ENCODE data around the gene BRD3OS.
A peak's percentile ranks its signal among the peaks of the same experiment; 100 is the strongest.

BRD3OS gene, protein sequence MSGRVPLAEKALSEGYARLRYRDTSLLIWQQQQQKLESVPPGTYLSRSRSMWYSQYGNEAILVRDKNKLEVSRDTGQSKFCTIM

DNA sequence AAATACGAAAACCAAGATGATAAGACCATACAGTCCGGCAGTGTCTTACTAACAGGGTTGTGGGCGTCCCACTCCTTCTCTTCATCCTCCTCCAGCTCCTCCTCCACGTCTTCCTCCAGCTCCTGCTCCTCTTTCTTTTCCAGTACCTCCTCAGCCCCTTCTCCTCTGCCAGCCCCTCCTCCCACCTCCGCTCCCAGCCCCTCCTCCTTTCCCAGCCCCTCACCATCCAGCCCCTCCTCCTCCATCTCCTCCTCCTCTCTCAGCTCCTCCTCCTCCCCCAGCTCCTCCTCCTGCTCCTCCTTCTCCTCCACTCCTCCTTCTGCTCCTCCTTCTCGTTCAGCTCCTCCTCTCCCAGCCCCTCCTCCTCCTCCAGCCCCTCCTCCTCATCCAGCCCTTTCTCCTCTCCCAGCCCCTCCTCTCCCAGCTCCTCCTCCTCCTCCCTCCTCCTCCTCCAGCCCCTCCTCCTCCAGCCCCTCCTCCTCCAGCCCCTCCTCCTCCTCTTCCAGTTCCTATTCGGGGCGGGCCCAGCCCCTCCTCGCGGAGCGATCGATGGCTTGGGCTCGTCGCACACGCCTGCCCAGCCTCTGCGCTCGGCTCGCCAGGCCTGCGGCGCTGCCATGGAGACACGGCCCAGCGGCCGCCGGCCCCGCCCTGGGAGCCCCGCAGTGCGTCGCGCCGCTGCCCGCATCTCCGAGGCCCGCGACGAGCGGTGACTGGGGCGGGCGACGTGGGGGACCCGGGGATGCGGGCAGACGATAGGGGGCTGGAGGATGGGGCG, at the start of gene BRD3OS:
Gene BRD3OS, plus strand, starts transcription at position 654 of the 778 bp plus-strand sequence. CDS start 1,267 bp downstream, outside the sequence.
- peak; percentile 84 for DNase-seq (ENCODE audit: low read depth, low spot score)

DNA sequence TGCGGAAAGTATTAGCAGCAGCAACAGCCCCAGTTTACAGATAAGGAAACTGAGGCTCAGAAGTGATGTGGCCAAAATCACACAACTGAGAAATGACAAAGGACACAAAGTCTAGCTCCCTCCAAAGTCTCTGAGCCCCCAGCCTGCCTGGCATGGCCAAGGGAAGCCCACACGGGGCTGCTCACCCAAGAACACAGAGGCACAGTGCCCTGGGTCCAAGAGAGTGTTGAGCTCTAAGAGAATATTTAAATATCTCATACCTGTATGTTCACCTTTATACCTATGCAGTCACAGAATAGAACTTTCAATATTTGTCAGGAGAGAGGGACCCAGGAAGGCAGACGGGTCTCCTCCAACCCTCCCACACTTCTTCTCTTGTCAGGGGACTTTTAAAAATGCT, 49.8 kb upstream of the BRD3OS start:
- no peak for DNase-seq (ENCODE audit: low read depth, low spot score)

DNA sequence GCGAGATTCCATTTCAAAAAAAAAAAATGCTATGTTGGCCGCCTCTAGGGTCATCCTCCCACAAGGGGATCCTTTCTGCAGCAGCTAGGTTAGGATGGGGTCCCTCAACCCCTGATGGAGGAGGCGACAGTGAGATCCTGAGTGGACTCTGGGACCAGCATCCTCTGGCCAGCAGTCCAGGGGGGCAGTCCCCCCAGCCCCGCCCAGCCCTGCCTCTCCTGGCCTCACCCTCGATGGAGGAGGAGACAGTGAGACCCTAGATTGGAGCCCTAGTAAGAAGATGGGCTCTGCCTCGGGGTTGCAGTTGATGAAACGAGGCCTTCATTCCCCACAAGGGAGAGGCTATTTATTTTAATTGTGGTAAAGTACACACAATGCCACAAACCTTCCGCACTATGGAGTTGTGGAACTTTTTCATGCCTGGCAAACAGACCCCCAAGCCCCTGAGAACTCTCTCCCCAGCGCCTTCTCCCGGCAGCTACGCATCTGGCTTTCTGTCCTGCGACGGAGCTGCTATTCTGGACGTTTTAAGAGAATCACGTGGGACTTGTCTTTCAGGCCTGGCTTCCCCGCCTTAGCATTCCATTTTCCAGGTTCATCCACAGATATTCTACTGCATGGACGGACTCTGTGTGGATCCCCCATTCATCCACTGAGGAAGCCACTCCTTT, 49.0 kb upstream of the BRD3OS start:
- no peak for DNase-seq (ENCODE audit: low read depth, low spot score)

DNA sequence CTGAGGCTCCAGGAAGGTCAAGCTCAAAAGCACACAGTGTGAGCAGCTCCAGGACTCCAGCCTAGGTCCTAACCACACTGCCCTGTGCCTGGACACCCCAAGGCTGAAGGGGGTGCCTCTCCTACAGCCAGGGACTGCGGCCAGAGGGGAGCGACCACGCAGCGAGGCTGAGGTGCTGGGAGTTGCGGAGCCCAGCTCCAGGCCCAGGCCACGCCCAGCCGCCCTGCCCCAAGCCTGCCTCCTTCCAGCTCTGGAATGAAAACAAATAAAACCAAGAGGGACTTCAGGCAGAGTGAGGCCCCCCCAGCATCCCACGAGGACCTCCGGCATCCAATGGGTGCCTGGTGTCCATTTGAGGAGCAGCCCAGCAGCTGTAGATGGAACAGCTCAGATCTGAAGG, 48.4 kb upstream of the BRD3OS start:
- DNase-seq (ENCODE audit: low read depth, low spot score), result no peak

DNA sequence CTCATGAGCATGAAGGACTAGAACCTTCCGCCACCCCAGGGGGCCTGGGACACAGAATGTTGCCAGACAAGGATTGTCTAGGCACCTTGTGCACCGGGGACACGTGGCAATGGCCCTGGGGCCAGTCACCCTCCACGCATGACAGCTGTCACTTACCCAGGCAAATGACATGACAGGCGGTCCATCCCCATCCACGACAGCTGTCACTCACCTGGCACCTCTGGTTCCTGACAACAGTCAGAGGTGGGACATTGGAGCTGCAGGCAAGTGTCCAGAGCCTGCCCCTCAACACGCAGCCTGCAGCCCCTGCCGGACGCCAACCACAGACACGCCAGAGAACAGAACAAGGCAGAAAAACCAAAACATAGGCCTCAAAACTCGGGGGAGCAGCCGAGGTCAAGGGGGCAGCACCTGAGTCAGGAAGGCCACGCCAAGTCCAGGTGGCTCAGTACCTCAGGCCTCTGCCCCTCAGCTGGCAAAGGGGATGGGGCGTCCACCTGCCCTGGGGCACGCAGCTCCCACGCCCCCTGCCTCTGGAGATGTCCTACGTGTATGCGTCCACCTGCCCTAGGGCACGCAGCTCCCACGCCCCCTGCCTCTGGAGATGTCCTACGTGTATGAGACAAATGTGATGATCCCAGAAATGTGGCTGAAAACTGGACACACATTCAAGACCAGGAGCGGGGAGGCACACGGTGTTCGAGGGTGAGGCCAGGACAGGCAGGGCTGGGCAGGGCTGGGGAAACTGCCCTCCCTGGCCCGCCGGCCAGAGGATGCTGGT, 47.7 kb upstream of the BRD3OS start:
- no peak for DNase-seq (ENCODE audit: low read depth, low spot score)

DNA sequence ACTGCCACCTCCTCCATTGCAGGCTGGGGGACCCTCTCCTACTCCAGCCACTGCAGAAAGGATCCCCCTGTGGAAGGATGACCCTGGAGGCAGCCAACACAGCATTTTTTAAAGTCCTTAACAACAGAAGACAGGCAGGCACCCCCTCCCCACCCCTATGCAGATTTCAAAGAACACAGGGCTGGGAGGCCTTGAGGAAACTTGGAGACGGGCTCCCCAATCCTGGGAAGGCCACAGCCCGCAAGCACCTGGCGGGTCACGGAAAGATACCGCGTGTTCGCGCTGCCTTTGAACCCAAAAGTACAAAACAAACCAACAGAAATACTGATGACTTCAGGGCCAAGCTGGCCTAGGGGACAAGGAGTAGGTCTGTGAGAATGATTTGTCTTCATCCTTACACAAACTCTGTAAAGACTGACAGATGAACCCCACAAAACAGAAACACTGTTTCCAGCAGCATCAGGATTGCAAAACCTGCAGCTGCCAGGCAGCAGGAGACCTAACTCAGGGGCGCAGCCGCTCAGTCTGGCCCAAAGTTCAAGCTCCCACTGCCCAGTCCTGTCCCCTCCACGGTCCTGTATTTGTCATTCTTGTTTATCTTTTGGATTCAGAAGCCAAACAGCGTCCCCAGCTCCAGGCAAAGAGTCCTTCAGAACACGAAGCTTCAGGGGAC, 46.9 kb upstream of the BRD3OS start:
- no peak for DNase-seq (ENCODE audit: low read depth, low spot score)

DNA sequence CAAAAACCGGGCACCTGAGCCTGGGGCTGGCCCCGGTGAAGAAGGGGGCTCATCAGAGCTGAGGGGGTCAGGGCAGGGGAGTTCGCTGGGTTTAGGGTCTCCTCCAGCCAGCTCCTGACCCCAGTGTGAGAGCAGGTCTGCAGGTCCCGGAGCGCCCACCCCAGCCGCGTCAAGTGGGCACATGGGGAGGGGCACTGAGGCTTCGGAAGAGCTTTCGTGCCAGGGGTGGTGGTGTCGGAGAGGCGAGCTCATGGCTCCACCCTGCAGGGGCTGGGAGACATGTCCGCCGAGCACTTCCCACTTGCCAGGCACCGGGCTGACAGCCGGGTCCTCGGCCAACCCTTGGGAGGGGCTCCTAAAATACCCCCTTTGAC, 46.4 kb upstream of the BRD3OS start:
- DNase-seq (ENCODE audit: low read depth, low spot score), result no peak

DNA sequence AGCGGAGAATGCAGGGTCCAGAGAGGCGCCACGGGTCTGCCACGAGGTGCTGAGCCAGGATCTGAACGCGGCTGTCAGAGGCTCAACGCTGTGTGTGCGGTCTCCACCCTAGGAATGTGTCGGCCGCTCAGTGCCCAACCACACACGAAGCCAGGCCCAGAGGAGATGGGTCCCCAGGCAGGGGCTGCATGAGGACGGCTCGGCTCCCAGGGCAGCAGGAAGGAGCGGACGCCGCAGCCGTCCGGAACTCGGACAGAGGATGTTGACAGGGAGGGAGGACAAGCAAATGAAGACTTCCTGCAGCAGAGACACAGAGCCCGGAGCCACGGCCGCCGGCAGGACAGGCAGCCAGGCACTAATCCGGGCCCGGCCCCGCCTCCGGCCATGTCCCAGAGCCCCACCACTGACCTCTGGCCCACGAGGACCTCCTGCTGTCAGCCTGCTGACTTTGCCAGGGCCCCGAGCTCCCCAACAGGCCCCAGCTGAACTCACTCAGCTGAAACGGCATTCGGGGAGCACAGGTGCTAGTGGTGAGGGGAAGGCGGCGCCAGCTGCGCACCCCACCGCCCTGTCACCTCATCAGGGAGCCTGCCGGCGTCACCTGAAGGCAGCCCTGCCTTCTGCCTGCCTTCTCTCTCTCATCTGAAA, 45.9 kb upstream of the BRD3OS start:
- DNase-seq (ENCODE audit: low read depth, low spot score), result no peak

DNA sequence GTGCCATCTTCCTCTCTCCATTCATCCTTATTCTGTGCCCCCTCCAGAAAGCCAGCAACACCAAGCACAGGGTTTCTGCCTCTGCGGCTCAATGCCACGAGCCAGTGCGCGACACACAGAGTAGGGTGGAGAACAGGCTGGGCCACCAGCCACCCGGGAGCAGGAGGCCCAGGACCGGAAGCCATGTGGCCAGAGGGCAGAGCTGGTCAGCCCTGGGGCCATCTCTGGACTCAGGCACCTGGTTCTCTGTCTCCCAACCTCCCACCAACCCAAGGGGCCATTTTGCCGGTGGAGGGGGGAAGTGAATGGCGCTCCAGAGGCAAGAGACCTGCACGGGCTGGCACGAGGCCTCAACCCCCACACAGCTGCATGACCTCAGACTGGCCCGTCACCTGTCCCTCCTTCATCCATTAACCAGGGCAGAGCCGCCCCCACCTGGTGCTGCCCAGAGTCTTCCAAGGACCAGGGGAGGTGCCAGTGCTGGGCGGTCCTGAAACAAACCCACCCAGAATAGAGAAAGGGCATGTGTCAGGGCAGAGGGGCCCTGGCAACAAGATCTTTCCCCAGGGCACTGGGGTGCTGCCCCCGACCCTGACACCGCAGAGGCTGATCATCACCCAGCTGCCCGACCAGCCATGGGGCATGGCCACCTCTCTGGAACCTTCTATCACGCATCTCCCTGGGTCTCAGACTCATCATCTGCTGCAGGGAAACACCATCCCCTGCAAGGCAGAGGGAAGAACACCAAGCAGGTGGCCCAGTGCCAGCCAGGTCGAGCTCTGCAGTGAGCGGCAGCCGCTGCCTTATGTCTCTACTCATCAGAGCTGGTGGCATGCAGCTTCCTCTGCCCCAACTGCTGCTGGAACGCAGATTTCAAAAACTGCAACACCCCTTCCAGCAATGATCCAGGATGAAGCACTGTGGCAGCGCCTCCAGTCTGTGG, 45.1 kb upstream of the BRD3OS start:
- no peak for DNase-seq (ENCODE audit: low read depth, low spot score)

DNA sequence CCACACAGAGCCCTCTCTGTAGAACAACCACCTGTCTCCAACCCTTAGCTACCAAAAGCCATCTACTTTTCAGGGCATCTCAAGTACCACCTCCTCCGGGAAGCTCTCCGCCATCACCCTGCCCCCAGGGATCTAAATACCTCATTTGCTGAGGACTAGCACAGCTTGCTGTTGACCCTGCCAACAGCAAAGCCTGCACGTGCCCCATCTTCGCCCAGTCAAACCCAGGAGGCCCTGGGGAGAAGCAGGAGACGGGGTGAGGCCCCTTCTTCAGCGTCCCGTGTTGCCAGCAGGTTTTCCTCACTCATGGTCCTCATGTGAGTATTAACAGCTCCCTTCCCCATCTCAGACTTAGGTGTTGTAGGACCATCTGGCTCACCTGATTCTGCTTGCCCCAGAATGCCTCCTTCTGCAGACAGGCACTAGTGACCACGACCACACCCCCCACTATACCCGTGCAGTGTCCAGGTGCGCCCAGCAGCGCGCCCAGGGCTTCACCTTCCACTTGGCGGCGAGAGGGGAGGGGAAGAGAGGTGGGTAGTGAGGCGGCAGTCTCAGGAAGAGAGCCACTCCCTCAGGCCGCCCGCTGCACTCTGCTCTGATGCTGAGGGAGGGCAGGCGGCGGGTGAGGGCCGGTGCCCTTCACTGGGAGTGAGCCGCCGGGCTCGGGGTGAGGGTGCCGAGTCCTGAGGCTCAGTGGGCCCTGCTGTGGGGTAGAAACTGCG, 44.3 kb upstream of the BRD3OS start:
- DNase-seq (ENCODE audit: low read depth, low spot score), result no peak

DNA sequence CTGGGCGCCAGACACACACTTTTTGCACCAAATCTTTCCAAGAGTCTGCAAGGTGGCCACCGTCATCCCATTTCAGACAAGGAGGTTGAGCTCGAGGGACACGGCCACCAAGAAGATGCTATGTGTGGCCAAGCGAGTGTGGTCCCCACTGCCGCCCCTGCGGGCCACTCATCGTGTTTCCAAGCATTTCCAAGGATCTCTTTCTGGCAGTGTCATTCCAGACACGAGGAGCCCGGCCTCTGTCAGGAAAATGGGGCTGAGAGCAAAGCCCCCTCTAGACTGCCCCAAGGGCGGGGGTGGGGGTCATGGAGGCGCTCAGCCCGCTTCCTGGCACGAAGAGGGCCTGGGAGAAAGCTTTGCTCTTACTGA, 43.7 kb upstream of the BRD3OS start:
- DNase-seq (ENCODE audit: low read depth, low spot score), result no peak

DNA sequence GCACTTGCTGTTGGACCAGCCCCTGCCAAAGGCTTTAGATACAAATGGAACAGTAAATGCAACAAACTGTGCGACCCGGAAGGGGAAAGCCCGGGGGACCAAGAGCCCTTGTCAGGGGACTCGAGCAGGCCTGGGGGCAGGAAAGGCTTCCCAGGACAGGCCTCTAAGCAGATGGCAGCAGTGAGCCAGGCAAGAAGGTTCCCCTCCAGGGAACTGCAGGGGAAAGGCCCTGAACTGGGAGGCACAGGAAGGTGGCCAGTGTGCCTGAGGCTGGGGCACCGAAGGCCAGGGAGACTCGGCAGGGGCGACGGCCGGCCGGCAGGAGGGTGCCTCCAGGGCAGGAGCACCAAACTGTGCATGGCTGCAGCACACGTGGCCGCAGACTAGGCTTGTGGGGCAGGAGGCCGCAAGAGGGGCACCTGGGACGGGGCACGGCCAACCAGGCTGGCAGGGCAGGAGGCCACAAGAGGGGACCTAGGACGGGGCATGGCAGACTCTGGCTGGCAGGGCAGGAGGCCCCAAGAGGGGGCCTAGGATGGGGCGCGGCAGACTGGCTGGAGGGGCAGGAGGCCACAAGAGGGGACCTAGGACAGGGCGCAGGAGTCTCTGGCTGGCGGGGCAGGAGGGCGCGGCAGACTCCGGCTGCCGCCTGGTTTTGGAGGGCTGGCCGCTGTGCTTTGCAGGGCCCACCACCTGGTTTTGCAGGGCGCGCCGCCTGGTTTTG, 43.2 kb upstream of the BRD3OS start:
- DNase-seq (ENCODE audit: low read depth, low spot score), result no peak

DNA sequence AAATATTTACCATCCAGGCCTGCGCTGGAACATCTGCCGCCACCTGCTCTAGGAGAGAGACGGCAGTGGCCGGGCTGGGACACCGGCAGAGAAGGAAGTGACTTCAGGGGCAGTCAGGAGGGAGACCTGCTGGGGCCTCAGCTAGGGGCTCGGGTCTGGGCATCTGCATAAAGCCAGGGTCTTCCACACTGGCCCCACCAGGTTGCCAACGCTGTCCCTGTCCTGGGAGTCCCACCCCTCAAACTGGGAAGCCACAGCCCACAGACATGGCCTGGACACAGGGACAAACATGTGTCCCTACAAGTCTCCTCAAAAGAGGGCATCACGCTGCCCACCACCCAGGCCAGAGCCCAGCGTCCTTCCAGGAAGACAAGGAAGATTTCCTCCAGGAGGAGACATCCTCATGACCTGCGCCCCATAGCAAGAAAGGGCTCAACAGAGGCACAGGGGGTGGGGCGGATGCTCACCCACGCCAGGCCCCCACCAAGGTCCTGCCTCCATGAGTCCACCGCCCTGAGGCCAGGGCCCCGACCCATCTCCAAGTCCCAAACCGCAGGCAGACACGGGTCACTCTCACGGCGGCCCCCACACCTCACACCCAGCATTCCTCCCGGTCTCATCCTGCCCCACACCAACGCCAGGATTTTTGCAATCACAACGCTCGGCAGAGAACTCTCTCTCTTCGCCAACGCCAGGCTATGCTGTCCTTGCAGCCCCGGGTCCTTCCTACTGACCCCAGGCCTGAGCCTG, 42.1 kb upstream of the BRD3OS start:
- DNase-seq (ENCODE audit: low read depth, low spot score), result no peak

DNA sequence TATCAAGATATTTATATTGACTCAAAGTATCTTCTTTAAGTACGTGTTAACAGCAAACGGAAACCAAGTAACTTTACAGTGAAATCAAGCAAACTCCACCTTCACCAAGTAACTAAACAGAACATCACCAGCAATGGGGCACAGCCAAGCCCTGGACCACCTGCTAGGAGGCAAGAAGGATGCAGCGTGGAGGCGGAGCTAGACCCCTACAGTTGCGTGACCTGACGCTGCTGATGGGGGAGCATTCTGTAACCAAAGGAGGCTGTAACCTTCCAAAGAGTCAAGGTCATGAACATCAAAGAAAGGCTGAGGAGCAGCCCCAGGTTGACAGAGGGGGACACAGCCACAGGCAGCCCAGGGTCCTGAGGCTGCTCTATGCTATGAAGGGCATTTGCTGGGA, 39.2 kb upstream of the BRD3OS start:
- no peak for DNase-seq (ENCODE audit: low read depth, low spot score)

DNA sequence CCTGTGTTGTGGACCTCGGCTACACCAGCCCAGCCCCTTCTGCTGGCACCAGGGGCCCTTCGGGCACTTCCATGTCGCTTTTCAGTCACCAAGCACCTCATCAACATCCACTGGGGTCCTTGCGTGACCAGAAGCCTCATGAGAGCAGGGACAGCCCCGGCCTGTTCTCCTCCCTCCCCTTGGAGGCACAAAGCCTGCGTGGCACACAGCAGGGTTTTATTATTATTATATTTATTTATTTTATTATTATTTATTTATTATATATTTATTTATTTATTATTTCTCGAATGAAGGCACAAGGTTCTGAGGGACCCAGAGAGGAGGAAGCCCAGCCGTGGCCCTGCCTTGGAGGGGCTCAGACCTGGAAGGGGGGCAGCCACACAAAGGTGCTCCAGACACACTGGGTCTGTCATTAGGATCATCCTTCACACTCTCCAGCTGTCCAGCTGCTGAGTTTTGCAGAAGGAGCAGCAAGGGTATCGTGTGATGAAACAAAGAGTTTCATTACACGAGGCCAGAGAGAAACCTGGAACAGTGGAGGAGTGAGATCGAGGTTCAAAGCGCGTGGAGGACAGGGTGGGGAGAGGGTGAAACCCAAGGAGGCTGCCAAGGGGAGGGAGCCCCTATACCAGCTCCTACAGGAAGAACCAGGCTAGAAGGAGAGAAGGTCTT, 38.4 kb upstream of the BRD3OS start:
- DNase-seq (ENCODE audit: low read depth, low spot score), result no peak

DNA sequence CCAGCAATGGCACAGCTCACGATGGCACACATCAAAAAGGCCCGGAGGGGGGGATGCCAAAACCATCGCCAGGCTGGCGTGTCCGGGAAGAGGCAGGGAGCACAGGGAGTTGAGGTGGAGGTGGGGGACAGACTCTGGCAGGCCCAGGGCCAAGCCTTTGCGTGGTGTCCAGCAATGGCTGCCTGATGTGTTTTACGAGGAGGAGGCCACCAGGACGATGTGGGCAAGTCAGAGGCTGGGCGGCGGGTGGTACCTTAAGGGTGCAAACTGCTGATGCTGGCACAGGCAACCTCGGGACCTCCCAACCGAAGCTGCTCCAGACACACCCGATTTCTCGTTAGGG, 37.9 kb upstream of the BRD3OS start:
- no peak for DNase-seq (ENCODE audit: low read depth, low spot score)

DNA sequence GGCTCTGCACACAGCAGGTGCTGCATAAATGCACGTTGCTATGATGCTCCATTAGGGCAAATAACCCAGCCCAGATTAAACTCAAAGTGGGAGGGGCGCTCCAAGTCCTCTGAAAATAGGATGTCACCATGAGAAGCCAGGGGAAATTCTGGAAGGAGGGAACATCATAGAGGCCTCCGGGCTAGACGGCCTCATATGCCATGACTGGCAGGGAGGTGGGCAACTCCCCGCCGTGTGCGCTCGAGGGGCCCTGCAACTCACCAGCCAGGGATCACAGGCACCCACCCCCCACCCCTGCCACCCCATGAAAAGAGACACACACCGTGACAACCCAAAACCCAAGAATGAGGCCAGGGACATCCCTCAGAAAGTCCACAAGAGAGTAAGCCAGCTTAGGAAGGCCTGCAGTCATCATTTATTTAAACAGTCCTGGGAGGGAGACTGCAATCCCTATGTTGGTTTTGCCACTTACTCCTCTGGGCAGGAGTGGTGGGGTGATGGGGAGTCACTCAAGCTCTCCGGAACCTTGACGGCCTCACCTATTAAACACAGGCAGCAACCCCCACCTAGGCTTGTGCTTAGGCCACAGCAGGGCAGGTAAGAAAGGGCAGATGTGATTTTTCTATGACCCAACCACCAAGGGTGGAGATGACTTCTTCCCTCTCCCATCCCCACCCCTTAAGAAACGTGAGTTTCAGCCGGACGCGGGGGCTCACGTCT, 37.2 kb upstream of the BRD3OS start:
- DNase-seq (ENCODE audit: low read depth, low spot score), result no peak
